H1 (cell line): ENCODE measurements around the gene EGFR. TPM values are rescaled to one million over a fixed set of nuclear protein-coding genes. Genes with fewer than 3 reads are reported as not detected.

Experiments used
- CTCF ChIA-PET: fragments of 300-600 bp; sonication (Branson Sonifier 250); formaldehyde crosslinking; loops from one replicate; lab custom pipeline; 2021; ENCODE audit not compliant: partially characterized antibody; lab: Charles Lee
- POLR2A ChIA-PET: fragments of 300-600 bp; sonication (Branson Sonifier 250); formaldehyde crosslinking; loops from one replicate; lab custom pipeline; 2021; ENCODE audit warnings: inconsistent platforms; ENCODE audit not compliant: partially characterized antibody; lab: Charles Lee
- DNase-seq, 2 experiments: peaks; one replicate each; pipeline versions ENCODE4 v3.0.0 to v3.0.0-alpha.2; 2010 to 2022; ENCODE audit warnings: low spot score in 2 of 2, low read depth in 1 of 2, mixed read lengths in 1 of 2
- FAIRE-seq: peaks from 2 replicates; lab custom pipeline; 2011; peaks lifted over from hg19 to GRCh38; lab: Jason Lieb, UNC
- H2AFZ ChIP-seq: 2 replicates; pipeline ENCODE4 v1.8.1; 2012; ENCODE audit warnings: low read length, inconsistent platforms
- H2AK5ac ChIP-seq: 2 replicates; pipeline ENCODE4 v1.6.1; 2013; ENCODE audit warnings: low read depth, low read length
- H2BK120ac ChIP-seq: replicated peaks from 2 replicates; pipeline ENCODE3; 2013; ENCODE audit warnings: low read depth, low read length, inconsistent platforms
- H2BK12ac ChIP-seq: 2 replicates; pipeline ENCODE4 v1.6.1; 2013; ENCODE audit warnings: low read depth, low read length
- H2BK15ac ChIP-seq: 2 replicates; pipeline ENCODE4 v1.6.1; 2013; ENCODE audit warnings: low read length
- H2BK20ac ChIP-seq: 2 replicates; pipeline ENCODE4 v1.6.1; 2013; ENCODE audit warnings: low read length
- H2BK5ac ChIP-seq: 2 replicates; pipeline ENCODE4 v1.6.1; 2013; ENCODE audit warnings: low read depth, low read length
- H3K14ac ChIP-seq: 2 replicates; pipeline ENCODE4 v1.6.1; 2013; ENCODE audit warnings: inconsistent platforms; ENCODE audit not compliant: insufficient read length
- H3K18ac ChIP-seq: 2 replicates; pipeline ENCODE4 v1.6.1; 2013; ENCODE audit warnings: low read length; ENCODE audit errors: extremely low read depth
- H3K23ac ChIP-seq: 2 replicates; pipeline ENCODE4 v1.6.1; 2013; ENCODE audit warnings: inconsistent platforms; ENCODE audit not compliant: insufficient read length
- H3K23me2 ChIP-seq: 2 replicates; pipeline ENCODE4 v1.6.1; 2013; ENCODE audit warnings: low read depth, low read length
- H3K27ac ChIP-seq: 2 replicates; pipeline ENCODE4 v1.6.1; 2011; ENCODE audit warnings: low read depth, low read length, inconsistent platforms
- H3K27me3 ChIP-seq, 4 experiments: replicated peaks in 1 of 4; 1 replicate in 1 of 4; 2 replicates in 3 of 4; pipeline versions ENCODE4 v1.6.1 to v1.8.1; 2011 to 2013; ENCODE audit warnings: low read length in 3 of 4, mild to moderate bottlenecking in 3 of 4, inconsistent platforms in 2 of 4, mixed read lengths in 2 of 4, moderate library complexity in 1 of 4; ENCODE audit not compliant: control insufficient read depth in 3 of 4, insufficient read depth in 3 of 4; ENCODE audit errors: extremely low read depth in 1 of 4
- H3K36me3 ChIP-seq, 4 experiments: 2 replicates each; pipeline versions ENCODE4 v1.6.1 to v1.8.1; 2011 to 2013; ENCODE audit warnings: mild to moderate bottlenecking in 4 of 4, low read length in 3 of 4, moderate library complexity in 2 of 4, control low read depth in 1 of 4, inconsistent platforms in 1 of 4; ENCODE audit not compliant: insufficient read depth in 4 of 4, control insufficient read depth in 2 of 4
- H3K4ac ChIP-seq: replicated peaks from 2 replicates; pipeline ENCODE3; 2013; ENCODE audit warnings: low read length, low read depth, mixed read lengths, inconsistent platforms; ENCODE audit not compliant: insufficient read length
- H3K4me1 ChIP-seq, 4 experiments: replicated peaks in 1 of 4; 1 replicate in 1 of 4; 2 replicates in 3 of 4; pipeline versions ENCODE4 v1.6.1 to v1.8.1; 2011 to 2013; ENCODE audit warnings: low read length in 3 of 4, inconsistent platforms in 2 of 4, mixed read lengths in 1 of 4; ENCODE audit not compliant: insufficient read depth in 4 of 4, control insufficient read depth in 3 of 4
- H3K4me2 ChIP-seq, 2 experiments: 2 replicates each; pipeline versions ENCODE4 v1.6.1 to v1.8.1; 2011 to 2013; ENCODE audit warnings: low read depth in 2 of 2, low read length in 2 of 2, control low read depth in 1 of 2, inconsistent platforms in 1 of 2, mild to moderate bottlenecking in 1 of 2; ENCODE audit not compliant: insufficient read depth in 1 of 2
- H3K4me3 ChIP-seq, 4 experiments: fragments of 200-600, 300-600 bp in 1 of 4; sonication (generic), shearing (Covaris generic), sonication (Bioruptor Twin) in 1 of 4; 2 replicates each; pipeline versions ENCODE4 v1.5.1 to v1.8.1; 2011 to 2016; ENCODE audit warnings: low read length in 4 of 4, low read depth in 3 of 4, control low read depth in 2 of 4, inconsistent platforms in 2 of 4, mild to moderate bottlenecking in 2 of 4, mixed read lengths in 1 of 4, moderate library complexity in 1 of 4; ENCODE audit not compliant: insufficient read depth in 2 of 4; ENCODE audit errors: extremely low read depth in 1 of 4
- H3K56ac ChIP-seq: replicated peaks from 2 replicates; pipeline ENCODE3; 2013; ENCODE audit warnings: low read depth, mild to moderate bottlenecking, mixed read lengths, low read length, inconsistent platforms; ENCODE audit not compliant: insufficient read length
- H3K79me1 ChIP-seq: 2 replicates; pipeline ENCODE4 v1.6.1; 2013; ENCODE audit warnings: low read depth, low read length, control low read depth
- H3K79me2 ChIP-seq, 2 experiments: 2 replicates each; pipeline versions ENCODE4 v1.6.1 to v1.8.1; 2012 to 2013; ENCODE audit warnings: low read length in 2 of 2, mild to moderate bottlenecking in 2 of 2, inconsistent platforms in 1 of 2; ENCODE audit not compliant: insufficient read depth in 2 of 2, control insufficient read depth in 1 of 2
- H3K9ac ChIP-seq, 4 experiments: replicated peaks in 1 of 4; 1 replicate in 1 of 4; 2 replicates in 3 of 4; pipeline versions ENCODE4 v1.6.1 to v1.8.1; 2011 to 2013; ENCODE audit warnings: low read depth in 3 of 4, low read length in 3 of 4, control low read depth in 2 of 4, mild to moderate bottlenecking in 2 of 4, moderate library complexity in 2 of 4, inconsistent platforms in 1 of 4; ENCODE audit errors: extremely low read depth in 1 of 4
- H3K9me3 ChIP-seq, 2 experiments: 2 replicates each; pipeline versions ENCODE4 v1.6.1 to v1.8.1; 2012 to 2013; ENCODE audit warnings: mild to moderate bottlenecking in 2 of 2, moderate library complexity in 2 of 2, control low read depth in 1 of 2, inconsistent platforms in 1 of 2, low read depth in 1 of 2, low read length in 1 of 2, mixed read lengths in 1 of 2; ENCODE audit not compliant: insufficient read depth in 2 of 2
- H4K20me1 ChIP-seq, 2 experiments: replicated peaks in 1 of 2; 2 replicates each; pipeline versions ENCODE3 to v1.8.1; 2011 to 2013; ENCODE audit warnings: inconsistent platforms in 2 of 2, low read length in 2 of 2, mild to moderate bottlenecking in 1 of 2; ENCODE audit not compliant: insufficient read depth in 2 of 2, control insufficient read depth in 1 of 2
- H4K5ac ChIP-seq: 2 replicates; pipeline ENCODE4 v1.6.1; 2013; ENCODE audit warnings: low read length, low read depth, mixed read lengths, inconsistent platforms; ENCODE audit not compliant: insufficient read length
- H4K8ac ChIP-seq: 2 replicates; pipeline ENCODE4 v1.8.0; 2013; ENCODE audit warnings: mild to moderate bottlenecking, moderate library complexity, low read length, inconsistent platforms; ENCODE audit not compliant: insufficient read depth; ENCODE audit errors: extremely low read depth
- H4K91ac ChIP-seq: replicated peaks from 2 replicates; pipeline ENCODE3; 2013; ENCODE audit warnings: low read length, mixed read lengths, inconsistent platforms; ENCODE audit not compliant: insufficient read length
- JUN ChIP-seq: IDR thresholded peaks from 2 replicates; pipeline ENCODE4 v1.6.1; 2011; ENCODE audit warnings: low read depth, mild to moderate bottlenecking, improper control_type of control experiment, low read length
- POU5F1 ChIP-seq: IDR thresholded peaks from 2 replicates; pipeline ENCODE4 v1.6.1; 2011; ENCODE audit warnings: low read depth, mild to moderate bottlenecking, low read length, moderate library complexity
- SIN3A ChIP-seq, 2 experiments: IDR thresholded peaks in 1 of 2; conservative IDR thresholded peaks in 1 of 2; 2 replicates each; pipeline ENCODE4 v1.6.1; 2011 to 2012; ENCODE audit warnings: low read length in 2 of 2, improper control_type of control experiment in 1 of 2, low read depth in 1 of 2, mild to moderate bottlenecking in 1 of 2
- SIRT6 ChIP-seq: IDR thresholded peaks from one replicate; pipeline ENCODE4 v1.7.1; 2012; ENCODE audit warnings: low read length, inconsistent platforms
- SIX5 ChIP-seq: IDR thresholded peaks from 2 replicates; pipeline ENCODE4 v1.6.1; 2011; ENCODE audit warnings: mild to moderate bottlenecking, low read depth, low read length
- SP1 ChIP-seq: IDR thresholded peaks from 2 replicates; pipeline ENCODE4 v1.6.1; 2011; ENCODE audit warnings: low read depth, low read length
- SP4 ChIP-seq: IDR thresholded peaks from 2 replicates; pipeline ENCODE4 v1.6.1; 2012; ENCODE audit warnings: low read length, inconsistent platforms
- SUZ12 ChIP-seq: fragments of 200-600 bp; sonication (generic); IDR thresholded peaks from 2 replicates; pipeline ENCODE4 v1.6.1; 2012; ENCODE audit warnings: mild to moderate bottlenecking, inconsistent platforms, low read length, moderate library complexity, mixed read lengths
- YY1 ChIP-seq: IDR thresholded peaks from 2 replicates; pipeline ENCODE4 v1.6.1; 2011; ENCODE audit warnings: low read depth, mild to moderate bottlenecking, low read length
- WGBS, 2 experiments: shearing (Covaris generic) in 1 of 2; methylation state at CpG; one replicate each; pipeline versions ENCODE4 v1.1.6 to v1.1.7; 2013 to 2015; ENCODE audit warnings: low lambda C conversion rate in 2 of 2, mixed read lengths in 2 of 2, inconsistent platforms in 1 of 2, low coverage in 1 of 2, missing lambda C conversion rate in 1 of 2; ENCODE audit not compliant: insufficient replicate concordance in 2 of 2, insufficient coverage in 1 of 2, insufficient read length in 1 of 2; ENCODE audit errors: extremely low coverage in 1 of 2, missing lambda C conversion rate in 1 of 2; 5-methylcytosine and 5-hydroxymethylcytosine counted together
- polyA plus RNA-seq, 7 experiments: library from polyadenylated mRNA; depleted of rRNA in 3 of 7; stranded (reverse) in 5 of 7; unstranded in 2 of 7; fragments of >200 nt in 5 of 7; fragments of 200-250 nt in 2 of 7; gene quantifications; 1 replicate in 5 of 7; 2 replicates in 1 of 7; 4 replicates in 1 of 7; pipeline versions ENCODE4 v1.2.1 to v1.2.3, GENCODE V29; 2011 to 2013; ENCODE audit warnings: missing spikeins in 2 of 7, mixed read lengths in 2 of 7
- total RNA-seq: library from RNA; stranded (reverse); fragmentation: NEBNext Ultra II Directional; extraction: Animal tissue kit (Norgen Biotek cat#: 25700); gene quantifications from 2 replicates; pipeline ENCODE4 v1.2.1, GENCODE V29; 2021

The EGFR gene
- total and polyA plus RNA-seq, 2 of the 8 experiments (the other 6 are each of a cell fraction or from before 2014, with no cell fraction given), result 1.9 to 5.8 TPM

GRCh38 chr7:55148571-55148970, 129.8 kb downstream of the EGFR start:
- Histone ChIP-seq H4K8ac (no peak overlapping the region), H4K20me1 (no peaks in the 10 kb centered on the region), H3K4ac (no peak overlapping the region), H3K56ac (no peak overlapping the region), H3K27ac (no peak overlapping the region), H3K4me3 (no peak overlapping the region), H4K5ac (no peak overlapping the region), H2BK20ac (no peak overlapping the region), H2AK5ac (no peak overlapping the region), H2AFZ (no peak overlapping the region), H2BK15ac (no peak overlapping the region), H2BK5ac (no peak overlapping the region), H3K79me1 (no peaks in the 10 kb centered on the region), H3K9ac (no peak overlapping the region), H3K18ac (no peak overlapping the region), H4K91ac (no peak overlapping the region), H3K36me3 (no peaks in the 10 kb centered on the region), H3K27me3 (no peaks in the 10 kb centered on the region), H2BK12ac (no peak overlapping the region), H3K23ac (no peak overlapping the region), H3K4me1 (no peaks in the 10 kb centered on the region), H3K14ac (no peak overlapping the region), H3K4me2 (no peak overlapping the region), H2BK120ac (no peak overlapping the region), H3K23me2 (no peaks in the 10 kb centered on the region), H3K9me3 (no peaks in the 10 kb centered on the region), H3K79me2 (no peaks in the 10 kb centered on the region)
- no peak for TF ChIP-seq SP1
- TF ChIP-seq JUN, result no peak
- TF ChIP-seq SP4, result no peak
- no peak for TF ChIP-seq SIRT6
- no peak for TF ChIP-seq SUZ12
- TF ChIP-seq POU5F1, result no peak
- TF ChIP-seq YY1, result no peak
- no peak for TF ChIP-seq SIX5
- no peak for TF ChIP-seq SIN3A (conservative IDR thresholded peaks at IDR 0.05 in 1 of 2, IDR thresholded peaks at IDR 0.05 in 1 of 2; ENCODE audit: low read depth in 1 of 2, low read length in 2 of 2)
- FAIRE-seq (no peak), DNase-seq (no peak)
- ChIA-PET POLR2A (no interaction called here), CTCF (interaction anchor here (0.8 to 1.2 kb wide), 2 partner anchors 25 to 107 kb away, joined by 3 to 4 read pairs; no protein-coding TSS in a partner anchor)
- WGBS, 2 experiments, result 84% methylated on average over 3 of the region's 3 CpGs; no CpG with 5 or more reads in 1 of the 2 experiments
